Esophagus mucosa (tissue), 1 donor: ENCODE results near the gene HMGB2. TPM values are rescaled to one million over a fixed set of nuclear protein-coding genes. Genes with fewer than 3 reads are reported as not detected.
A peak's percentile ranks its signal among the peaks of the same experiment; 100 is the strongest.

ENCODE experiments used
- ATAC-seq: fragments of 200-7000 bp; cut with Tn5 transposase; one replicate; pipeline ENCODE4 v1.9.1; 2020
- total RNA-seq: library from RNA; stranded (reverse); gene quantifications from one replicate; pipeline ENCODE4 v1.2.4, GENCODE V29; 2023
- donor health status: DM: yes; HTN: yes; CAD: no.

Gene HMGB2
- total RNA-seq, 1 donor from 2014 or later = 85.0 TPM

GRCh38 chr4:173333658-173334084 lies 487 bp downstream of the HMGB2 start:
- ATAC-seq = peak; percentile 30

DNA sequence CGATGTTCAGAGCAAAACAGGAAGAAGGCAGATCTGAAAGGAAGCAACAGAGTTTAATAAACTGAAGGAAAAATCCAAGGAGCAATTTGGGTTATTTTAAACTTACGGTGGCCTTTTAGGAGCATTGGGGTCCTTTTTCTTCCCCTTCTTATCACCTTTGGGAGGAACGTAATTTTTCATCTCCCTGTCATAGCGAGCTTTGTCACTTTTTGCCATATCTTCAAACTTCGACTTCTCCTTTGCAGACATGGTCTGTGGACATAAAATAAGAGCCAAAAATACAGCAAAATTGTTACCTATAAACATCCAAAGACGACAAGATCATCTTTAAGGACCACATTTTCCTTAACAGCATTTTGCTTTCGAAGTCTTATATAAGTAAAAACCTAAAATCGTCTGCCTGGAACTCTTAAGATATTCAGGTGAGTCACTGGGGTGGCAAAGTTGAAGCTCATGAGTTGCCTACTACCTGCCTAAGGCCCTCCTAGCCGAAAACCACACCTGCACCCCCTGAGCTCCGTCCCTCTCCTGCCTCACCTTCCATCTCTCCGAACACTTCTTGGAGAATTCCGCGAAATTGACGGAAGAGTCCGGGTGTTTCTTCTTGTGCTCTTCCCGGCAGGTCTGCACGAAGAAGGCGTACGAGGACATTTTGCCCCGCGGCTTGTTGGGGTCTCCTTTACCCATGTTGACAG lies 1.0 kb downstream of the HMGB2 start:
- peak; percentile 37 for ATAC-seq

- ATAC-seq = no peak
Measured at GRCh38 chr4:173332021-173332487, 2.1 kb downstream of the HMGB2 start.

DNA sequence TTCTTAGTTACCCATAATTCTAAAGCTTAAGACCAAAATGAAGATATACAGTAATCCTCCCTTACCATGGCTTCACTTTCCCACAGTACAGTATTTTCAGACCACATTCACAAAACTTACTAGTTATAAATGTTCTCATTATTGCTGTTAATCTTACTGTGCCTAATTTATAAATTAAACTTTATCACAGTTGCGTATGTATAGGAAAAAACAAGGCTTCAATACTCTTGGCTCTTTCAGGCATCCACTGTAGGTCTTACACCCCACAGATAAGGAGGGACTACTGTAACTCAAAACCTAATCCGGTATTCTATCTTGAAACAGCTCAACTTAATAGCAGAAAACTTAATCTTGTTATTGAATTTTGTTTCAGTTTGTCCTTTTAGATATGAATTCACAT lies 3.6 kb downstream of the HMGB2 start:
- ATAC-seq = no peak

DNA sequence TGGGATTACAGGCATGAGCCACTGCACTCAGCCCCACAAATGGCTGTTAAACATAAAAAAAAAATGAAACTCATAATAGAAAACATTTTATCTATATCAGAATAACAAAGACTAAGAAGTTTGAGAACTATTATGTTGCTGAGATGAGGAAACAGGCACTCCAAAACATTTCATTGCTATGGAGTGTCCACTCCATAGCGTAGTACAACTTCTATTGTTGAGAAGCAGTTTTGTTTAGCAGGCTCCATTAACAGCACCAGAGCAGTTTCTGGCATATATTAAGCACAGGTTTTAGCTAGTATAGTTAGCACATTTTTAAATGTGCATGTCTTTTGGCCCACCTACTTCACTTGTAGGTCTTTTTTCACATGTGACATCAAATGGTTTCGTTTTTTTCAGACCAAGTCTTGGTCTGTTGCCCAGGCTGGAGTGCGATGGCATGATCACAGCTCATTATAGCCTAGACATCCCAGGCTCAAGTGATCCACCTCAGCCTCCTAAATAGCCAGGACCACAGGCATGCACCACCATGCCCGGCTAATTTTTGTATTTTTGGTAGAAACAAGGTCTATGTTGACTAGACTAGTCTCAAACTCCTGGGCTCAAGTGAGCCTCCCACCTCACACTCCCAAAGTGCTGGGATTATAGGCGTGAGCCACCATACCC lies 5.8 kb downstream of the HMGB2 start:
- no peak for ATAC-seq

DNA sequence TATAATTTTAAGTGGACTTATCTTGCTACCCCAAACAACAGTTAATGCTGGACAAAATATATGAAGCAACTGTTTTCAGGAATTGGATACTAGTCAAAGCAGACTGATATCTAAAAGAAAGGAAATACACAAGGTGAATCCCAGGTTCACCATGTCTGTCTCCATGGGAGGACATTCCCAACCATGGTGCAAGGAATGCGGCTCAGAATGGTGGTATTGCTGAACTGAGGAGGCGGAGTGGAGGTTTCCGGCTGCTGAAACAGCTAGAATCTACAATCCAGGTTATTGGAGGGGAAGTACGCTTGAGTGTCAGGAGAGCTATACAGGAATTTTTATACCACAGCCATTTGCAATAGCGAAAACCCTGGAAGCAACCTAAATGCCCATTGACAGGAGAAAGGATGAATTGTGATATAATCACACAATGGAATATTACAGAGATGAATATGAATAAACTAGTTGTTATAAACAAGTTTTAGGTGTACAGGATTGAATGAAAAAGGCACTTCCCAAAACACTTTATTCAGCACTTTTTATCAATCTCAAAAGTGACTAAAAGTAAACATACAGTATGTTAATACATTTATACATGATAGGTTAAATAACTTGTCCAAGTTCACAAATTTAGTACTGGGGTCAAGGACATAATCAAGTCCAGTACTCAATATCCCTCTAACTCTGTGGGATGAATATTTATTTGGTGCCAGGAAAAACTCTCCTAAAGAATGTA lies 9.0 kb downstream of the HMGB2 start:
- ATAC-seq = no peak

DNA sequence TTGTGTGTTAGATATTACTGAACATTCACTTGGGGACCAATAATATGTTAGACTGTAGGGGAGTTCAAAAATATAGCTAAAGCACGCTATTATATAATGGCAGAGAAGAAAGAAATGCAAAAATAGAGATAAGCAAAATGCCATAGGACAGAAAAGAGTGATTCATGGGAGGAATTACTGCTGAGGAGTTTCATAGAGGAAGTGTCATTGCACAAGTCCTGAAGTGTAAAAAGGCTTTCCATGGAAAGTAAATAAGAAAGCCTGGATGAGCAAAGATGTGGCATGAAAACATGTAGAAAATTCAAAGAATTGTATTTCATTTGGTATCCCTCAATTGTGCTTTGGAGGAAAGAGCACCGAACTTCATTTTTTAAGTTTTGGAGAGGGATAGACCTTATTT lies 14.5 kb downstream of the HMGB2 start:
- ATAC-seq = no peak

GRCh38 chr4:173318648-173319211 lies 15.4 kb downstream of the HMGB2 start:
- peak; percentile 60 for ATAC-seq

DNA sequence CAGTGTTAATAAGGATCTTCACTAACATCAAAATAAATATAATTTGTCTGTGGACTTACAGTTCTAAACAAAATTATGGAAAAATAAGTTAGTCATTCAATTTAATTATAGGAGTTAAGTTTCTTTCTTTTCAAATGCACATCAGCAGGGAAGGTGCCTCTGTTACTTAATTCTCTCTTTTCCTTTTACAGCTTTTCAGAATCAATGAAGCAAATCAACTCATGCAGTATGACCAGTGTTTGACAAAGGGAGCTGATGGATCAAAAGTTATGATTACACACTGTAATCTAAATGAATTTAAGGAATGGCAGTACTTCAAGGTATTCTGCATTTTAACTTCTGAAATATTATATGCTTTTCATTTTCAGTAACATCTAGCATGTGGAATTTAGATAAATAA lies 15.9 kb downstream of the HMGB2 start:
- no peak for ATAC-seq

- no peak for ATAC-seq
Measured at GRCh38 chr4:173317004-173317403, 17.2 kb downstream of the HMGB2 start.

DNA sequence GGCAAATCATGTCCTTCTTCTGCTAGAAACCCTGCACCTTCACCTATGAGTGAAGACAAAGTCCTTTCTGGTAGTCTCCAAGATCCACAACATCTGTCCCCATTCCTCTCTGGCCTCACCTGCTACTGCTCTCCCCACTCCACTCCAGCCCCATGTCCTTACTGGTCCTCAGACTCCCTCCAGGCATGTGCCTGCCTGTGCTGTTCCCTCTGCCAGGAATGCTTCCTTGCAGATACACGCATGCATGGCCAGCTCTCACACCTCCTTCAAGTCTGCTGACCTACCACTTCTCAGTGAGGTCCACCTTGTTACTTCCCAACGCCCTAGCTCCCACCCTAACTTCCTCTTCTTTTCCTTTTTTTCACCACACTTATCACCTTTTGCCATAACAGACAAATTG lies 18.1 kb downstream of the HMGB2 start:
- ATAC-seq = no peak

DNA sequence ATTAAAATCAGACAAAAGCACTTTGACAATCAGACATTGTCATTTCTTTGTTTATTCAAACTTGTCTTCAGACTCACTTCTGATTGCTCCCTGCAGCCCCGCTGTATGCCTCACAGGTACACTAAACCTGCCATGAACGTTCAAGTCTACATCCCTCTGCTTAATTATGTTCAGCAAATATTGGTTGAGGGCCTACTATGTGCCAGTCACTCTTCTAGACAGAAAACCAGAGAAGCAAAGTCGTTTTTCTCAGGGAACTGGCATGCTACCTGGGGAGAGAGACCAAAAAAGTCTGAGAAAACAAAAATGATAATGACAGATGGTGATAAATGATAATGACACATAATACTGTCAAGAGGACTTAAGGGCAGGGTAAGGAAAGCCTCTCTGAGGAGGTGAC lies 19.4 kb downstream of the HMGB2 start:
- ATAC-seq = no peak

DNA sequence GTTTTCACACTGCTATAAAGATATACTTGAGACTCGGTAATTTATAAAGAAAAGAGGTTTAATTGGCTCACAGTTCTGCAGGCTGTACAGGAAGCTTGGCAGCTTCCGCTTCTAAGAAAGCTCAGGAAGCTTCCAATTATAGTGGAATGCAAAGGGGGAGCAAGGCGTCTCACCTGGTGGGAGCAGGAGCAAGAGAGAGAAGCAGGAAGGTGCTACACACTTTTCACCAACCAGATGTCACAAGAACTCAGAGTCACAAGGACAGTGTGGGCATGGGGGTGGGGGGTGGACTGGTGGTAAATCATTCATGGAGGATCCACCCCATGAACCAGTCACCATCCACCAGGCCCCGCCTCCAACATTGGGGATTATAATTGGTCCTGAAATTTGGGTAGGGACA lies 22.8 kb downstream of the HMGB2 start:
- ATAC-seq = no peak

GRCh38 chr4:173307778-173308177 lies 26.4 kb downstream of the HMGB2 start:
- ATAC-seq = no peak

GRCh38 chr4:173301518-173302201 lies 32.5 kb downstream of the HMGB2 start:
- ATAC-seq = no peak

DNA sequence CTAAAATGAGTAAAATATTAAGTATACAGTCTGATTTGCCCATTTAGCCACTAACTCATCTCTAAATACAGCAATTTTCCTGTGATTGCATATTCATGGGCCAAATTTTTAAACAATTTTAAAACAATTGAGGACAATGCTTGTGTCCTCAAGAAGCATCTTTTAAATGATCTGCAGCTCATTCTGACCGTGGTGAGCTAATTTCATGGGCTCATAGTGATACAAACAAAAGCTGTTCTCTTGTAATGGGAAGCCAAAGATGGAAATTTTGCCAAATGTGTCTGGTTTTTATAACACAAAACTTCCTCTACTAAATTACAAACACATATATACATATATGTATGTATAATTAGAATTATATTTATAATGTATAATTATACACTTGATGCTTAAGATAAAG lies 39.7 kb downstream of the HMGB2 start:
- no peak for ATAC-seq

DNA sequence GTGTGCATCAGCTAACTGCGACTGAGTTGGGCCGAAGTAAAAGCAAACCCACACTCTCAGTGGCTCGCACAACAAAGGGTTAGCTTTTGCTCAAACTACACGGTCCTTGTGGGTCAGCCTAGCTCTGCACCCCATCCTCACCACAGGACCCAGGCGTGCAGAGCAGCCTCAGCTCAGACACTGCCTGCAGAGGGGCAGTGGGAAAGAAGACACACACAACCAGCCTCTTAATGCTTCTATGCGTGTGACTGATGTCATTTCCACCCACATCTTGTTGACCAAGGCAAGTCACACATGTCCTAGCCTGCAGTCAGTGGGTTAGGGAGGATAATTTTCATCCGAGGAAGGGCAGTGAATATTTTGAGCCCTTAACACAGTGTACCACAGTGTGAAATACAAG lies 40.5 kb downstream of the HMGB2 start:
- ATAC-seq = peak; percentile 23

GRCh38 chr4:173291899-173292298 lies 42.3 kb downstream of the HMGB2 start:
- ATAC-seq = no peak

- no peak for ATAC-seq
Measured at GRCh38 chr4:173289353-173289727, 44.8 kb downstream of the HMGB2 start.

DNA sequence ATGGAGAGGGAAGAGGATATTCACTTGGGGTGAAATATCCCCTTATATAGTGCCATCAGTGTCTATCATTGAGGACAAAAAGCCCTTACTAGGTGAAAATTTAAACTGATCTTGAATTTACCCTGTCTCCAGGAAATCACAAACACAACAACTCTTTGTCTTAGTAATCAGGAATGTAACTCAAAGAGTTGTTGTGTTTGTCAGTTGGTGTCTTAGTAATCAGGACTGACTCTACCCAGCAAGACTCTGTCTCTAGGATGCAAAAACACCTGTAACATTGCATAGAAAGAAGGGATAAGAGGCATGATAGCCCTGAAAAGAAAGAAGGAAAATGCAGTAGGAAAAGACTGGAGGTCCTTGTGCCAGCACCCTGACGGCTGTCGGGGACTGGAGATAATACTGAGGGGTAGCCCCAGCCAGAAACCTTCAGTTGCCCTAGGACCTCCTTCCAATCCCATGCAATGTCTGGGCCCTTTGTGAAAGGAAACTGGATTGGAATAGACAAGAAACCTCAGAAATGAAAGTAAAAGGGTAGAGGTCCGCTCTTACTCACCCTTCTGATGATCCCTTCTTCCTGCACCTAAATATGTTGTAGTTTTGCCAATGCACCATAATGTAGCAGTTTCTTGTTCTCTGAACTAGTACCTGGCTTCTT lies 45.3 kb downstream of the HMGB2 start:
- no peak for ATAC-seq

DNA sequence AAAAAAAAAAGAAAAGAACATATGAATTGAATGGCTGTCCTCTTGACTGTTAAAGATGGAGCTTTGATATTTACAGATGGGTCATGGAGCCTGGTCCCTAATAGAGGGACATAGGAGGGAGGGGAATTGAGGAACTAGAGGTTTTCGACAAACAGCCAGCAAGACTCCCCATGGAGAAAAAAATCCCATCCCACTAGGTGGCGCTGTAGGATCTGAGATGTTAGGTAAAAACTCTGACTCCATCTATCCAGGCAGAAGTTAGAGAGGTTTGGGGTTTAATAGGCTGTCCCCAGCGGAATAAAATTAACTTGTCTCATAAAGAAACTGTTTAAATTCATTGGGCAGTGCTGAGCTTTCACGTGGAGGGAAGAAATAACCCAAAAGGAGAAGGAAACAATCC lies 45.9 kb downstream of the HMGB2 start:
- no peak for ATAC-seq

DNA sequence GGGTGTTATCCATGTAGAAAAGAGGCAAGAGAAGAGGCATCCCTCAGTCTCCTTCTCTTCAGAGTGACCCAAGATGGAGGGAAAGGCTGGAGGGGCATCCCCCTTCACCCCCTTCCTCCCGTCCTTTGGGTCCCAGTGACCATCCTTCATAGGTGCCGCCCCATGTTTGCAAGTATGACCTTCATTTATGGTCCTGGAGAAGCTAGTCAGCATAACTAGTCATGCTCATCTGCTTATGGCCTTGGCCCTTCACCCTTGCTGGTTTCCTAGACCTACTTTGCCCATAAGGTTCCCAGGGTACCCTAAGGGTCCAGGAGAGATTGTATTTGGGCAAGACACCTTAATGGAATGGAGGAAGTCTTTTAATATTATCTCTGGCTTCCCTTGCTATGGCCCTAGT lies 46.7 kb downstream of the HMGB2 start:
- ATAC-seq = no peak
